HEK293 (cell line): Measurements from ENCODE around the gene GRM3.
A peak's percentile ranks its signal among the peaks of the same experiment; 100 is the strongest.

Source experiments
- CTCF ChIA-PET: fragments of 350-600 bp; formaldehyde crosslinking; extraction: SDS; loops from one replicate; lab custom pipeline; 2021; ENCODE audit warnings: antibody characterized with exemption; lab: Yijun Ruan, JAX
- POLR2A ChIA-PET: fragments of 300-600 bp; formaldehyde crosslinking; extraction: SDS; loops from one replicate; lab custom pipeline; 2020; ENCODE audit warnings: antibody characterized with exemption, inconsistent platforms; lab: Yijun Ruan, JAX
- H3K27ac ChIP-seq: fragments of 200-500 bp; sonication (Bioruptor generic); 2 replicates; pipeline ENCODE4 v1.5.1; 2014; ENCODE audit warnings: low read depth, low read length, control low read depth, inconsistent platforms; ENCODE audit errors: extremely low read depth
- H3K36me3 ChIP-seq, 2 experiments: fragments of 200-500 bp in 1 of 2; sonication (Bioruptor generic) in 1 of 2; 1 replicate in 1 of 2; 2 replicates in 1 of 2; pipeline ENCODE4 v1.5.1; 2014 to 2017; ENCODE audit warnings: inconsistent platforms in 2 of 2, low read length in 2 of 2; ENCODE audit not compliant: control insufficient read depth in 2 of 2, insufficient read depth in 1 of 2
- H3K4me1 ChIP-seq: fragments of 200-500 bp; sonication (Bioruptor generic); 2 replicates; pipeline ENCODE4 v1.5.1; 2014; ENCODE audit warnings: mild to moderate bottlenecking, low read length, inconsistent platforms; ENCODE audit not compliant: control insufficient read depth, insufficient read depth
- H3K4me3 ChIP-seq: 2 replicates; pipeline ENCODE4 v1.5.1; 2011; ENCODE audit warnings: low read depth, mild to moderate bottlenecking, control low read depth, low read length, moderate library complexity
- H3K9me3 ChIP-seq: fragments of 200-500 bp; sonication (Bioruptor generic); 2 replicates; pipeline ENCODE4 v1.5.1; 2014; ENCODE audit warnings: low read depth, low read length, inconsistent platforms; ENCODE audit not compliant: control insufficient read depth, insufficient read depth
- HOXA7 ChIP-seq: sonication (generic); formaldehyde crosslinking; IDR thresholded peaks from 2 replicates; pipeline ENCODE4 v1.8.1; 2022; ENCODE audit warnings: missing genetic modification reagents, borderline replicate concordance
- INSM2 ChIP-seq: fragments of 450-650 bp; formaldehyde crosslinking; IDR thresholded peaks from 2 replicates; pipeline ENCODE4 v1.5.1; 2016; ENCODE audit warnings: missing biosample characterization, missing genetic modification characterization
- OSR2 ChIP-seq: fragments of 450-650 bp; formaldehyde crosslinking; IDR thresholded peaks from 2 replicates; pipeline ENCODE4 v1.5.1; 2016; ENCODE audit warnings: missing biosample characterization, missing genetic modification characterization
- ZBTB8A ChIP-seq: fragments of 450-650 bp; formaldehyde crosslinking; IDR thresholded peaks from 2 replicates; pipeline ENCODE4 v1.5.1; 2016; ENCODE audit warnings: missing biosample characterization, missing genetic modification characterization
- ZFP69B ChIP-seq: fragments of 450-650 bp; formaldehyde crosslinking; IDR thresholded peaks from 2 replicates; pipeline ENCODE4 v1.5.1; 2016; ENCODE audit warnings: missing biosample characterization, missing genetic modification characterization
- ZNF114 ChIP-seq: fragments of 450-650 bp; formaldehyde crosslinking; IDR thresholded peaks from 2 replicates; pipeline ENCODE4 v1.5.0; 2017; ENCODE audit warnings: missing biosample characterization, missing genetic modification characterization
- ZNF140 ChIP-seq: fragments of 450-650 bp; formaldehyde crosslinking; IDR thresholded peaks from 2 replicates; pipeline ENCODE4 v1.5.1; 2016; ENCODE audit warnings: missing biosample characterization, missing genetic modification characterization
- ZNF174 ChIP-seq: fragments of 450-650 bp; formaldehyde crosslinking; IDR thresholded peaks from 2 replicates; pipeline ENCODE4 v1.5.0; 2017; ENCODE audit warnings: missing biosample characterization, mild to moderate bottlenecking, missing genetic modification characterization
- ZNF19 ChIP-seq: fragments of 450-650 bp; formaldehyde crosslinking; IDR thresholded peaks from 2 replicates; pipeline ENCODE4; 2016; ENCODE audit warnings: missing biosample characterization, missing genetic modification characterization, low read depth
- ZNF37A ChIP-seq: fragments of 450-650 bp; IDR thresholded peaks from 2 replicates; pipeline ENCODE4 v1.5.1; 2018; ENCODE audit warnings: missing biosample characterization, missing genetic modification characterization
- ZNF514 ChIP-seq: fragments of 450-650 bp; formaldehyde crosslinking; IDR thresholded peaks from 2 replicates; pipeline ENCODE4 v1.5.1; 2016; ENCODE audit warnings: missing biosample characterization, missing genetic modification characterization
- ZNF654 ChIP-seq: fragments of 450-650 bp; formaldehyde crosslinking; IDR thresholded peaks from 2 replicates; pipeline ENCODE4 v1.5.1; 2016; ENCODE audit warnings: low read depth, missing biosample characterization, missing genetic modification characterization
- ZNF660 ChIP-seq: fragments of 450-650 bp; IDR thresholded peaks from 2 replicates; pipeline ENCODE4 v1.5.1; 2018; ENCODE audit warnings: missing biosample characterization, mild to moderate bottlenecking, missing genetic modification characterization
- ZNF707 ChIP-seq: fragments of 450-650 bp; formaldehyde crosslinking; IDR thresholded peaks from 2 replicates; pipeline ENCODE4 v1.5.1; 2016; ENCODE audit warnings: missing biosample characterization, missing genetic modification characterization
- ZNF777 ChIP-seq: fragments of 450-650 bp; formaldehyde crosslinking; IDR thresholded peaks from 2 replicates; pipeline ENCODE4 v1.5.1; 2017; ENCODE audit warnings: missing biosample characterization, missing genetic modification characterization, borderline replicate concordance
- ZNF843 ChIP-seq: fragments of 450-650 bp; formaldehyde crosslinking; IDR thresholded peaks from 2 replicates; pipeline ENCODE4 v1.5.1; 2016; ENCODE audit warnings: missing biosample characterization, missing genetic modification characterization
- TF ChIP-seq, protein P1 (sequence below): fragments of 450-650 bp; formaldehyde crosslinking; IDR thresholded peaks from 2 replicates; pipeline ENCODE4 v1.5.1; 2017; ENCODE audit warnings: missing biosample characterization, missing genetic modification characterization
- TF ChIP-seq, protein P2 (sequence below): sonication (generic); formaldehyde crosslinking; IDR thresholded peaks from 2 replicates; pipeline ENCODE4 v1.8.1; 2022; ENCODE audit warnings: mild to moderate bottlenecking, moderate library complexity, missing genetic modification reagents
- TF ChIP-seq, protein P3 (sequence below): fragments of 450-650 bp; formaldehyde crosslinking; IDR thresholded peaks from 2 replicates; pipeline ENCODE4 v1.5.1; 2017; ENCODE audit warnings: missing biosample characterization, missing genetic modification characterization

GRM3 gene

GRCh38 chr7:86814661-86815379 is 171.1 kb downstream of the GRM3 start (continued):
- TF ChIP-seq ZNF37A (tag by site-specific recombination), result no peak
- TF ChIP-seq ZNF654 (tag by site-specific recombination), result peak; percentile 74
- TF ChIP-seq, protein P1, sequence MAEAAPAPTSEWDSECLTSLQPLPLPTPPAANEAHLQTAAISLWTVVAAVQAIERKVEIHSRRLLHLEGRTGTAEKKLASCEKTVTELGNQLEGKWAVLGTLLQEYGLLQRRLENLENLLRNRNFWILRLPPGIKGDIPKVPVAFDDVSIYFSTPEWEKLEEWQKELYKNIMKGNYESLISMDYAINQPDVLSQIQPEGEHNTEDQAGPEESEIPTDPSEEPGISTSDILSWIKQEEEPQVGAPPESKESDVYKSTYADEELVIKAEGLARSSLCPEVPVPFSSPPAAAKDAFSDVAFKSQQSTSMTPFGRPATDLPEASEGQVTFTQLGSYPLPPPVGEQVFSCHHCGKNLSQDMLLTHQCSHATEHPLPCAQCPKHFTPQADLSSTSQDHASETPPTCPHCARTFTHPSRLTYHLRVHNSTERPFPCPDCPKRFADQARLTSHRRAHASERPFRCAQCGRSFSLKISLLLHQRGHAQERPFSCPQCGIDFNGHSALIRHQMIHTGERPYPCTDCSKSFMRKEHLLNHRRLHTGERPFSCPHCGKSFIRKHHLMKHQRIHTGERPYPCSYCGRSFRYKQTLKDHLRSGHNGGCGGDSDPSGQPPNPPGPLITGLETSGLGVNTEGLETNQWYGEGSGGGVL, result peak; percentile 32; the same call in 1 of the 2 replicates
- TF ChIP-seq ZFP69B (tag by site-specific recombination), result no peak
- TF ChIP-seq, all 188 proteins: peak for 3

GRCh38 chr7:86815556-86815955 is 171.8 kb downstream of the GRM3 start:
- Histone ChIP-seq H3K4me3 (no peak overlapping the region), H3K9me3 (no peaks in the 10 kb centered on the region), H3K4me1 (no peaks in the 10 kb centered on the region), H3K27ac (no peak overlapping the region), H3K36me3 (no peaks in the 10 kb centered on the region)
- TF ChIP-seq ZNF514 (tag by site-specific recombination) (no peak), ZNF777 (tag by site-specific recombination) (no peak), HOXA7 (CRISPR knock-in tag) (no peak), ZNF114 (tag by site-specific recombination) (no peak), ZNF843 (tag by site-specific recombination) (no peak), ZNF660 (tag by site-specific recombination) (no peak), ZNF19 (no peak), ZNF174 (tag by site-specific recombination) (no peak), OSR2 (no peak), ZBTB8A (no peak), INSM2 (no peak), ZNF707 (no peak), ZNF140 (no peak)
- TF ChIP-seq, protein P2, sequence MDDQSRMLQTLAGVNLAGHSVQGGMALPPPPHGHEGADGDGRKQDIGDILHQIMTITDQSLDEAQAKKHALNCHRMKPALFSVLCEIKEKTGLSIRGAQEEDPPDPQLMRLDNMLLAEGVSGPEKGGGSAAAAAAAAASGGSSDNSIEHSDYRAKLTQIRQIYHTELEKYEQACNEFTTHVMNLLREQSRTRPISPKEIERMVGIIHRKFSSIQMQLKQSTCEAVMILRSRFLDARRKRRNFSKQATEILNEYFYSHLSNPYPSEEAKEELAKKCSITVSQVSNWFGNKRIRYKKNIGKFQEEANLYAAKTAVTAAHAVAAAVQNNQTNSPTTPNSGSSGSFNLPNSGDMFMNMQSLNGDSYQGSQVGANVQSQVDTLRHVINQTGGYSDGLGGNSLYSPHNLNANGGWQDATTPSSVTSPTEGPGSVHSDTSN (CRISPR knock-in tag), result no peak
- TF ChIP-seq, protein P3, sequence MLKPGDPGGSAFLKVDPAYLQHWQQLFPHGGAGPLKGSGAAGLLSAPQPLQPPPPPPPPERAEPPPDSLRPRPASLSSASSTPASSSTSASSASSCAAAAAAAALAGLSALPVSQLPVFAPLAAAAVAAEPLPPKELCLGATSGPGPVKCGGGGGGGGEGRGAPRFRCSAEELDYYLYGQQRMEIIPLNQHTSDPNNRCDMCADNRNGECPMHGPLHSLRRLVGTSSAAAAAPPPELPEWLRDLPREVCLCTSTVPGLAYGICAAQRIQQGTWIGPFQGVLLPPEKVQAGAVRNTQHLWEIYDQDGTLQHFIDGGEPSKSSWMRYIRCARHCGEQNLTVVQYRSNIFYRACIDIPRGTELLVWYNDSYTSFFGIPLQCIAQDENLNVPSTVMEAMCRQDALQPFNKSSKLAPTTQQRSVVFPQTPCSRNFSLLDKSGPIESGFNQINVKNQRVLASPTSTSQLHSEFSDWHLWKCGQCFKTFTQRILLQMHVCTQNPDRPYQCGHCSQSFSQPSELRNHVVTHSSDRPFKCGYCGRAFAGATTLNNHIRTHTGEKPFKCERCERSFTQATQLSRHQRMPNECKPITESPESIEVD, result no peak
- ChIA-PET CTCF (interaction anchor here (0.6 to 8.1 kb wide), 18 partner anchors 8 to 927 kb away, joined by 3 to 86 read pairs (median 4); no protein-coding TSS in a partner anchor), POLR2A (no interaction called here)
